H1 (cell line): ENCODE data around the gene C16orf89. TPM values are rescaled to one million over a fixed set of nuclear protein-coding genes. Genes with fewer than 3 reads are reported as not detected.

Source experiments
- CTCF ChIA-PET: fragments of 300-600 bp; sonication (Branson Sonifier 250); formaldehyde crosslinking; loops from one replicate; lab custom pipeline; 2021; ENCODE audit not compliant: partially characterized antibody; lab: Charles Lee
- POLR2A ChIA-PET: fragments of 300-600 bp; sonication (Branson Sonifier 250); formaldehyde crosslinking; loops from one replicate; lab custom pipeline; 2021; ENCODE audit warnings: inconsistent platforms; ENCODE audit not compliant: partially characterized antibody; lab: Charles Lee
- DNase-seq, 2 experiments: peaks; one replicate each; pipeline versions ENCODE4 v3.0.0 to v3.0.0-alpha.2; 2010 to 2022; ENCODE audit warnings: low spot score in 2 of 2, low read depth in 1 of 2, mixed read lengths in 1 of 2
- FAIRE-seq: peaks from 2 replicates; lab custom pipeline; 2011; peaks lifted over from hg19 to GRCh38; lab: Jason Lieb, UNC
- H2AFZ ChIP-seq: 2 replicates; pipeline ENCODE4 v1.8.1; 2012; ENCODE audit warnings: low read length, inconsistent platforms
- H2AK5ac ChIP-seq: 2 replicates; pipeline ENCODE4 v1.6.1; 2013; ENCODE audit warnings: low read depth, low read length
- H2BK120ac ChIP-seq: replicated peaks from 2 replicates; pipeline ENCODE3; 2013; ENCODE audit warnings: low read depth, low read length, inconsistent platforms
- H2BK12ac ChIP-seq: 2 replicates; pipeline ENCODE4 v1.6.1; 2013; ENCODE audit warnings: low read depth, low read length
- H2BK15ac ChIP-seq: 2 replicates; pipeline ENCODE4 v1.6.1; 2013; ENCODE audit warnings: low read length
- H2BK20ac ChIP-seq: 2 replicates; pipeline ENCODE4 v1.6.1; 2013; ENCODE audit warnings: low read length
- H2BK5ac ChIP-seq: 2 replicates; pipeline ENCODE4 v1.6.1; 2013; ENCODE audit warnings: low read depth, low read length
- H3K14ac ChIP-seq: 2 replicates; pipeline ENCODE4 v1.6.1; 2013; ENCODE audit warnings: inconsistent platforms; ENCODE audit not compliant: insufficient read length
- H3K18ac ChIP-seq: 2 replicates; pipeline ENCODE4 v1.6.1; 2013; ENCODE audit warnings: low read length; ENCODE audit errors: extremely low read depth
- H3K23ac ChIP-seq: 2 replicates; pipeline ENCODE4 v1.6.1; 2013; ENCODE audit warnings: inconsistent platforms; ENCODE audit not compliant: insufficient read length
- H3K23me2 ChIP-seq: 2 replicates; pipeline ENCODE4 v1.6.1; 2013; ENCODE audit warnings: low read depth, low read length
- H3K27ac ChIP-seq: 2 replicates; pipeline ENCODE4 v1.6.1; 2011; ENCODE audit warnings: low read depth, low read length, inconsistent platforms
- H3K27me3 ChIP-seq, 4 experiments: replicated peaks in 1 of 4; 1 replicate in 1 of 4; 2 replicates in 3 of 4; pipeline versions ENCODE4 v1.6.1 to v1.8.1; 2011 to 2013; ENCODE audit warnings: low read length in 3 of 4, mild to moderate bottlenecking in 3 of 4, inconsistent platforms in 2 of 4, mixed read lengths in 2 of 4, moderate library complexity in 1 of 4; ENCODE audit not compliant: control insufficient read depth in 3 of 4, insufficient read depth in 3 of 4; ENCODE audit errors: extremely low read depth in 1 of 4
- H3K36me3 ChIP-seq, 4 experiments: 2 replicates each; pipeline versions ENCODE4 v1.6.1 to v1.8.1; 2011 to 2013; ENCODE audit warnings: mild to moderate bottlenecking in 4 of 4, low read length in 3 of 4, moderate library complexity in 2 of 4, control low read depth in 1 of 4, inconsistent platforms in 1 of 4; ENCODE audit not compliant: insufficient read depth in 4 of 4, control insufficient read depth in 2 of 4
- H3K4ac ChIP-seq: replicated peaks from 2 replicates; pipeline ENCODE3; 2013; ENCODE audit warnings: low read length, low read depth, mixed read lengths, inconsistent platforms; ENCODE audit not compliant: insufficient read length
- H3K4me1 ChIP-seq, 4 experiments: replicated peaks in 1 of 4; 1 replicate in 1 of 4; 2 replicates in 3 of 4; pipeline versions ENCODE4 v1.6.1 to v1.8.1; 2011 to 2013; ENCODE audit warnings: low read length in 3 of 4, inconsistent platforms in 2 of 4, mixed read lengths in 1 of 4; ENCODE audit not compliant: insufficient read depth in 4 of 4, control insufficient read depth in 3 of 4
- H3K4me2 ChIP-seq, 2 experiments: 2 replicates each; pipeline versions ENCODE4 v1.6.1 to v1.8.1; 2011 to 2013; ENCODE audit warnings: low read depth in 2 of 2, low read length in 2 of 2, control low read depth in 1 of 2, inconsistent platforms in 1 of 2, mild to moderate bottlenecking in 1 of 2; ENCODE audit not compliant: insufficient read depth in 1 of 2
- H3K4me3 ChIP-seq, 4 experiments: fragments of 200-600, 300-600 bp in 1 of 4; sonication (generic), shearing (Covaris generic), sonication (Bioruptor Twin) in 1 of 4; 2 replicates each; pipeline versions ENCODE4 v1.5.1 to v1.8.1; 2011 to 2016; ENCODE audit warnings: low read length in 4 of 4, low read depth in 3 of 4, control low read depth in 2 of 4, inconsistent platforms in 2 of 4, mild to moderate bottlenecking in 2 of 4, mixed read lengths in 1 of 4, moderate library complexity in 1 of 4; ENCODE audit not compliant: insufficient read depth in 2 of 4; ENCODE audit errors: extremely low read depth in 1 of 4
- H3K56ac ChIP-seq: replicated peaks from 2 replicates; pipeline ENCODE3; 2013; ENCODE audit warnings: low read depth, mild to moderate bottlenecking, mixed read lengths, low read length, inconsistent platforms; ENCODE audit not compliant: insufficient read length
- H3K79me1 ChIP-seq: 2 replicates; pipeline ENCODE4 v1.6.1; 2013; ENCODE audit warnings: low read depth, low read length, control low read depth
- H3K79me2 ChIP-seq, 2 experiments: 2 replicates each; pipeline versions ENCODE4 v1.6.1 to v1.8.1; 2012 to 2013; ENCODE audit warnings: low read length in 2 of 2, mild to moderate bottlenecking in 2 of 2, inconsistent platforms in 1 of 2; ENCODE audit not compliant: insufficient read depth in 2 of 2, control insufficient read depth in 1 of 2
- H3K9ac ChIP-seq, 4 experiments: replicated peaks in 1 of 4; 1 replicate in 1 of 4; 2 replicates in 3 of 4; pipeline versions ENCODE4 v1.6.1 to v1.8.1; 2011 to 2013; ENCODE audit warnings: low read depth in 3 of 4, low read length in 3 of 4, control low read depth in 2 of 4, mild to moderate bottlenecking in 2 of 4, moderate library complexity in 2 of 4, inconsistent platforms in 1 of 4; ENCODE audit errors: extremely low read depth in 1 of 4
- H3K9me3 ChIP-seq, 2 experiments: 2 replicates each; pipeline versions ENCODE4 v1.6.1 to v1.8.1; 2012 to 2013; ENCODE audit warnings: mild to moderate bottlenecking in 2 of 2, moderate library complexity in 2 of 2, control low read depth in 1 of 2, inconsistent platforms in 1 of 2, low read depth in 1 of 2, low read length in 1 of 2, mixed read lengths in 1 of 2; ENCODE audit not compliant: insufficient read depth in 2 of 2
- H4K20me1 ChIP-seq, 2 experiments: replicated peaks in 1 of 2; 2 replicates each; pipeline versions ENCODE3 to v1.8.1; 2011 to 2013; ENCODE audit warnings: inconsistent platforms in 2 of 2, low read length in 2 of 2, mild to moderate bottlenecking in 1 of 2; ENCODE audit not compliant: insufficient read depth in 2 of 2, control insufficient read depth in 1 of 2
- H4K5ac ChIP-seq: 2 replicates; pipeline ENCODE4 v1.6.1; 2013; ENCODE audit warnings: low read length, low read depth, mixed read lengths, inconsistent platforms; ENCODE audit not compliant: insufficient read length
- H4K8ac ChIP-seq: 2 replicates; pipeline ENCODE4 v1.8.0; 2013; ENCODE audit warnings: mild to moderate bottlenecking, moderate library complexity, low read length, inconsistent platforms; ENCODE audit not compliant: insufficient read depth; ENCODE audit errors: extremely low read depth
- H4K91ac ChIP-seq: replicated peaks from 2 replicates; pipeline ENCODE3; 2013; ENCODE audit warnings: low read length, mixed read lengths, inconsistent platforms; ENCODE audit not compliant: insufficient read length
- MAX ChIP-seq: IDR thresholded peaks from 2 replicates; pipeline ENCODE4 v1.6.1; 2012; ENCODE audit warnings: inconsistent platforms
- POLR2A ChIP-seq, 2 experiments: IDR thresholded peaks; 1 replicate in 1 of 2; 2 replicates in 1 of 2; pipeline ENCODE4 v1.6.1; 2011; ENCODE audit warnings: low read depth in 2 of 2, low read length in 2 of 2, mild to moderate bottlenecking in 2 of 2; ENCODE audit errors: control extremely low read depth in 1 of 2
- SIRT6 ChIP-seq: IDR thresholded peaks from one replicate; pipeline ENCODE4 v1.7.1; 2012; ENCODE audit warnings: low read length, inconsistent platforms
- WGBS, 2 experiments: shearing (Covaris generic) in 1 of 2; methylation state at CpG; one replicate each; pipeline versions ENCODE4 v1.1.6 to v1.1.7; 2013 to 2015; ENCODE audit warnings: low lambda C conversion rate in 2 of 2, mixed read lengths in 2 of 2, inconsistent platforms in 1 of 2, low coverage in 1 of 2, missing lambda C conversion rate in 1 of 2; ENCODE audit not compliant: insufficient replicate concordance in 2 of 2, insufficient coverage in 1 of 2, insufficient read length in 1 of 2; ENCODE audit errors: extremely low coverage in 1 of 2, missing lambda C conversion rate in 1 of 2; 5-methylcytosine and 5-hydroxymethylcytosine counted together
- polyA plus RNA-seq, 7 experiments: library from polyadenylated mRNA; depleted of rRNA in 3 of 7; stranded (reverse) in 5 of 7; unstranded in 2 of 7; fragments of >200 nt in 5 of 7; fragments of 200-250 nt in 2 of 7; gene quantifications; 1 replicate in 5 of 7; 2 replicates in 1 of 7; 4 replicates in 1 of 7; pipeline versions ENCODE4 v1.2.1 to v1.2.3, GENCODE V29; 2011 to 2013; ENCODE audit warnings: missing spikeins in 2 of 7, mixed read lengths in 2 of 7
- total RNA-seq: library from RNA; stranded (reverse); fragmentation: NEBNext Ultra II Directional; extraction: Animal tissue kit (Norgen Biotek cat#: 25700); gene quantifications from 2 replicates; pipeline ENCODE4 v1.2.1, GENCODE V29; 2021

Gene C16orf89
- total and polyA plus RNA-seq, 2 of the 8 experiments (the other 6 are each of a cell fraction or from before 2014, with no cell fraction given): 6.7 to 9.9 TPM

DNA sequence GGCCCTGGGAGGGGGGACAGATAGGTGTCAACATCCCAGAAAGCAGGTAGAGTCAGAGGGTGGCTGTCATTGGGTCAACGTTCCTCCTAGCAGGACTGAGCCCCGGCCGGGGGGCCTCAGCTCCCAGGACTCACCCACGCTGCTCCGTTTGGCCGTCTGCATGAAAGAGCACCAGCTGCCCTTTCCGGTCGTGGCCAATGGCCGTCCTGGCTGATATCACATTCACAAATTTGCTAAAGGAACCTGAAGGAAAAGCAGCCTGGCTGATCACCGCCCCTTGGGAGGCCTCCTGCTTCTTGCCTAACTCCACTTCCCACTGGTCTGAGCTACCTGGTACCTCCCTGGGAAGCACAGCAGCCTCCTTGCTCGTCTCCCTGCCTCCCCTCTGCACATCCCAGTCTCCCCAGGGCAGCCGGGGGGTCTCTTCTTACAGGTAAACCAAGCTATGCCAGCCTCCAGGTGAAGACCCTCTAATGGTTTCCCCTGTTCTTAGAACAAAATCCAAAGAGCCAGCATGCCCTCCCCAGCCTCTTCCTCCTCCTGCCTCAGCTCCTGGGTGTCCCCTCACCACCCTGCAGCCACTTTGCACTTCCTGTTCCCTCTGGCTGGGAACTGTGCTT, 35.4 kb downstream of the C16orf89 start:
- Histone ChIP-seq H3K23ac (no peak overlapping the region), H4K91ac (no peak overlapping the region), H3K9me3 (no peaks in the 10 kb centered on the region), H2BK12ac (no peak overlapping the region), H3K18ac (no peak overlapping the region), H3K4ac (no peak overlapping the region), H3K27ac (no peak overlapping the region), H4K8ac (no peak overlapping the region), H2AK5ac (no peak overlapping the region), H3K9ac (no peak overlapping the region), H4K20me1 (no peaks in the 10 kb centered on the region), H3K36me3 (no peaks in the 10 kb centered on the region), H2BK120ac (no peak overlapping the region), H3K4me1 (peaks cover 0 to 5% (median 3%) of the 10 kb centered on the region in 4 experiments; a peak in 6 of 7 replicates), H3K23me2 (peaks cover 12% of the 10 kb centered on the region), H3K27me3 (peaks cover 0 to 6% (median 5%) of the 10 kb centered on the region in 4 experiments; a peak in 3 of 7 replicates), H3K4me3 (no peak overlapping the region), H3K4me2 (no peak overlapping the region), H2BK15ac (no peak overlapping the region), H2BK20ac (no peak overlapping the region), H3K56ac (no peak overlapping the region), H2AFZ (no peak overlapping the region), H2BK5ac (no peak overlapping the region), H4K5ac (no peak overlapping the region), H3K79me1 (no peaks in the 10 kb centered on the region), H3K14ac (no peak overlapping the region), H3K79me2 (no peaks in the 10 kb centered on the region)
- DNase-seq (no peak), FAIRE-seq (no peak)
- ChIA-PET CTCF (interaction anchor here (1.2 to 4.1 kb wide), 5 partner anchors 10 to 71 kb away, joined by 3 to 25 read pairs (median 5); no protein-coding TSS in a partner anchor), POLR2A (interaction anchor here (0.8 kb wide), 1 partner anchor 23 kb away, joined by 3 read pairs; no protein-coding TSS in a partner anchor)
- WGBS, 2 experiments: 81% methylated on average over 10 of the region's 12 CpGs; no CpG with 5 or more reads in 1 of the 2 experiments
- TF ChIP-seq SIRT6 (no peak), MAX (no peak), POLR2A (IDR thresholded peaks at IDR 0.05; ENCODE audit: control extremely low read depth in 1 of 2, low read depth in 2 of 2, low read length in 2 of 2) (no peak)
